H9 (cell line): ENCODE results near the gene PARP2. TPM values are rescaled to one million over a fixed set of nuclear protein-coding genes. Genes with fewer than 3 reads are reported as not detected.
A peak's percentile ranks its signal among the peaks of the same experiment; 100 is the strongest.

ENCODE experiments used
- DNase-seq: peaks from one replicate; pipeline ENCODE4 v3.0.0-alpha.2; 2017
- H2AFZ ChIP-seq: one replicate; pipeline ENCODE4 v1.6.1; 2013; ENCODE audit warnings: mild to moderate bottlenecking, low read length, control low read depth, moderate library complexity
- H2AK5ac ChIP-seq: 2 replicates; pipeline ENCODE4 v1.6.1; 2013; ENCODE audit warnings: low read length, control low read depth, mixed read lengths; ENCODE audit not compliant: insufficient read length
- H2BK120ac ChIP-seq: one replicate; pipeline ENCODE4 v1.6.1; 2013; ENCODE audit warnings: low read depth, mild to moderate bottlenecking, low read length, control low read depth, inconsistent platforms; ENCODE audit not compliant: poor library complexity, severe bottlenecking
- H2BK12ac ChIP-seq: 2 replicates; pipeline ENCODE4 v1.6.1; 2013; ENCODE audit warnings: low read length, control low read depth, mixed read lengths, low read depth; ENCODE audit not compliant: insufficient read length
- H2BK15ac ChIP-seq: 2 replicates; pipeline ENCODE4 v1.6.1; 2013; ENCODE audit warnings: low read depth, low read length, control low read depth
- H2BK20ac ChIP-seq: one replicate; pipeline ENCODE4 v1.6.1; 2013; ENCODE audit warnings: low read depth, mild to moderate bottlenecking, low read length, control low read depth, inconsistent platforms; ENCODE audit not compliant: poor library complexity, severe bottlenecking
- H2BK5ac ChIP-seq: 2 replicates; pipeline ENCODE4 v1.6.1; 2013; ENCODE audit warnings: low read length, control low read depth, mixed read lengths; ENCODE audit not compliant: insufficient read length
- H3K14ac ChIP-seq: 2 replicates; pipeline ENCODE4 v1.6.1; 2013; ENCODE audit warnings: low read length, control low read depth; ENCODE audit not compliant: insufficient read depth
- H3K18ac ChIP-seq: 2 replicates; pipeline ENCODE4 v1.6.1; 2013; ENCODE audit warnings: low read depth, mild to moderate bottlenecking, mixed read lengths, low read length, control low read depth; ENCODE audit not compliant: insufficient read length
- H3K23ac ChIP-seq: 2 replicates; pipeline ENCODE4 v1.6.1; 2013; ENCODE audit warnings: low read length, control low read depth, mixed read lengths, low read depth; ENCODE audit not compliant: insufficient read length
- H3K23me2 ChIP-seq: 2 replicates; pipeline ENCODE4 v1.6.1; 2013; ENCODE audit warnings: low read depth, mild to moderate bottlenecking, mixed read lengths, low read length, control low read depth; ENCODE audit not compliant: insufficient read length, poor library complexity, severe bottlenecking
- H3K27ac ChIP-seq: 2 replicates; pipeline ENCODE4 v1.5.1; 2013; ENCODE audit warnings: low read length, control low read depth, mixed read lengths, low read depth; ENCODE audit not compliant: insufficient read length
- H3K27me3 ChIP-seq: 2 replicates; pipeline ENCODE4 v1.6.1; 2013; ENCODE audit warnings: low read length, control low read depth, inconsistent platforms; ENCODE audit not compliant: insufficient read depth
- H3K4ac ChIP-seq: 2 replicates; pipeline ENCODE4 v1.6.1; 2013; ENCODE audit warnings: low read depth, mild to moderate bottlenecking, control low read depth, inconsistent platforms, low read length, moderate library complexity
- H3K4me1 ChIP-seq: 2 replicates; pipeline ENCODE4 v1.6.1; 2013; ENCODE audit warnings: low read length, control low read depth, inconsistent platforms; ENCODE audit not compliant: insufficient read depth
- H3K4me2 ChIP-seq: 2 replicates; pipeline ENCODE4 v1.6.1; 2013; ENCODE audit warnings: low read length, control low read depth, mixed read lengths; ENCODE audit not compliant: insufficient read length, insufficient read depth
- H3K56ac ChIP-seq: 2 replicates; pipeline ENCODE4 v1.6.1; 2013; ENCODE audit warnings: low read depth, mild to moderate bottlenecking, mixed read lengths, low read length, control low read depth; ENCODE audit not compliant: insufficient read length
- H3K79me1 ChIP-seq: 2 replicates; pipeline ENCODE4 v1.6.1; 2013; ENCODE audit warnings: low read depth, mild to moderate bottlenecking, moderate library complexity, low read length, control low read depth, inconsistent platforms; ENCODE audit not compliant: insufficient read depth, poor library complexity, severe bottlenecking
- H3K79me2 ChIP-seq: 2 replicates; pipeline ENCODE4 v1.6.1; 2013; ENCODE audit warnings: low read length, control low read depth, inconsistent platforms; ENCODE audit not compliant: insufficient read depth
- H3K9ac ChIP-seq: 2 replicates; pipeline ENCODE4 v1.6.1; 2013; ENCODE audit warnings: low read length, control low read depth, mixed read lengths; ENCODE audit not compliant: insufficient read length; ENCODE audit errors: extremely low read depth
- H3K9me3 ChIP-seq: one replicate; pipeline ENCODE4 v1.6.1; 2013; ENCODE audit warnings: low read depth, low read length, inconsistent platforms; ENCODE audit not compliant: control insufficient read depth
- H3T11ph ChIP-seq: one replicate; pipeline ENCODE4 v1.6.1; 2013; ENCODE audit warnings: mild to moderate bottlenecking, low read length, control low read depth, inconsistent platforms
- H4K20me1 ChIP-seq: one replicate; pipeline ENCODE4 v1.6.1; 2013; ENCODE audit not compliant: control insufficient read depth, insufficient read length, insufficient read depth
- H4K5ac ChIP-seq: 2 replicates; pipeline ENCODE4 v1.6.1; 2013; ENCODE audit warnings: low read depth, mild to moderate bottlenecking, mixed read lengths, low read length, control low read depth; ENCODE audit not compliant: insufficient read length
- H4K8ac ChIP-seq: replicated peaks from 2 replicates; pipeline ENCODE4 v1.6.1; 2013; ENCODE audit warnings: low read length, control low read depth, mixed read lengths, low read depth; ENCODE audit not compliant: insufficient read length
- H4K91ac ChIP-seq: 2 replicates; pipeline ENCODE4 v1.6.1; 2013; ENCODE audit warnings: low read depth, mild to moderate bottlenecking, moderate library complexity, mixed read lengths, low read length, control low read depth; ENCODE audit not compliant: insufficient read length
- H3K27ac Mint-ChIP-seq, 3 experiments: 2 replicates in 2 of 3; 3 replicates in 1 of 3; pipeline ENCODE4 v1.8.0; 2020 to 2021; ENCODE audit warnings: mixed read lengths in 3 of 3, mild to moderate bottlenecking in 1 of 3, moderate library complexity in 1 of 3
- H3K27me3 Mint-ChIP-seq: 2 replicates; pipeline ENCODE4 v1.8.0; 2021; ENCODE audit warnings: low read depth, mild to moderate bottlenecking, moderate library complexity, mixed read lengths
- H3K36me3 Mint-ChIP-seq, 3 experiments: 2 replicates in 2 of 3; 3 replicates in 1 of 3; pipeline ENCODE4 v1.8.0; 2020 to 2021; ENCODE audit warnings: low read depth in 3 of 3, mixed read lengths in 3 of 3; ENCODE audit not compliant: insufficient read depth in 1 of 3
- H3K4me1 Mint-ChIP-seq, 2 experiments: 2 replicates each; pipeline ENCODE4 v1.8.0; 2020; ENCODE audit warnings: mixed read lengths in 2 of 2
- H3K4me3 Mint-ChIP-seq, 2 experiments: 2 replicates in 1 of 2; 3 replicates in 1 of 2; pipeline ENCODE4 v1.8.0; 2020 to 2021; ENCODE audit warnings: mild to moderate bottlenecking in 2 of 2, mixed read lengths in 2 of 2, moderate library complexity in 1 of 2
- H3K9me3 Mint-ChIP-seq, 2 experiments: 2 replicates in 1 of 2; 3 replicates in 1 of 2; pipeline ENCODE4 v1.8.0; 2020; ENCODE audit warnings: mild to moderate bottlenecking in 2 of 2, mixed read lengths in 2 of 2, moderate library complexity in 1 of 2
- WGBS: extraction: QIAGEN DNeasy Blood & Tissue Kit; methylation state at CpG from one replicate; pipeline ENCODE4 v1.1.7; 2013; ENCODE audit warnings: missing lambda C conversion rate, low lambda C conversion rate, mixed read lengths; ENCODE audit not compliant: insufficient read length; ENCODE audit errors: extremely low coverage; 5-methylcytosine and 5-hydroxymethylcytosine counted together
- total RNA-seq: library from RNA; stranded (reverse); gene quantifications from 2 replicates; pipeline ENCODE4 v1.2.1, GENCODE V29; 2021
- TF ChIP-seq, protein P1 (sequence below): fragments of 200-600 bp; sonication (generic); conservative IDR thresholded peaks from 3 replicates; pipeline ENCODE4 v1.8.0; 2021; ENCODE audit warnings: antibody characterized with exemption, mild to moderate bottlenecking

The PARP2 gene
- total RNA-seq, 1 experiment from 2014 or later: 25.4 TPM

DNA sequence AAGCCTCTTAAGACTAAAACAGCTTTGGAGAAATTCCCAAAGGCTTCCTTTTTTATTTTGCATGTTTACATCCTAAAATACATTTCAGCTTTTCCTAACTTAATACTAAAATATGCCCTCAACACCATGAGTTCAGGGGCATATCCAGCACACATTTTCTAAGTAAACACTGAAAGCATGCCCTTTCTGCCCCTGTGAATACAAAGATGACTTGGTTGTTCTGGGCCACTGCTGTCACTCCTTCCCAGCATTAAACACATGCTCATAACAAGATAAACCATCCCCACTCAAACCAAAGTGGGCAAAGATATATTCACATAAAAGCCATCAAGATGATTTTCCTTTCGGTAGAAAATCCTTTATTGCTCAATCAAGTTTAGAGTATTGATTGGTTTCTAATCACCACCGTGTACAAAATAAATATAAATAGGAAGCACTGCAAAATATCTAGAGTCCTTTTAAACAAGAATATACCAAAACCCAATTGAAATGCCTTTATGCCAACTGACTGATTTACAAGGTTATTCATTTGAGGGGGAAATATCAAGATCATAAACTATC, 12.3 kb upstream of the PARP2 start:
- peaks cover 41% of the 10 kb centered on the region for H3K79me2 ChIP-seq
- no peak overlapping the region for H2BK5ac ChIP-seq
- H3K4me2 ChIP-seq: peak overlapping the region; percentile 84
- no peak overlapping the region for H2AFZ ChIP-seq
- no peak overlapping the region for H2BK120ac ChIP-seq
- no peak overlapping the region for H2AK5ac ChIP-seq
- H4K8ac ChIP-seq: no peak overlapping the region
- no peak overlapping the region for H3K18ac ChIP-seq
- TF ChIP-seq, protein P1, sequence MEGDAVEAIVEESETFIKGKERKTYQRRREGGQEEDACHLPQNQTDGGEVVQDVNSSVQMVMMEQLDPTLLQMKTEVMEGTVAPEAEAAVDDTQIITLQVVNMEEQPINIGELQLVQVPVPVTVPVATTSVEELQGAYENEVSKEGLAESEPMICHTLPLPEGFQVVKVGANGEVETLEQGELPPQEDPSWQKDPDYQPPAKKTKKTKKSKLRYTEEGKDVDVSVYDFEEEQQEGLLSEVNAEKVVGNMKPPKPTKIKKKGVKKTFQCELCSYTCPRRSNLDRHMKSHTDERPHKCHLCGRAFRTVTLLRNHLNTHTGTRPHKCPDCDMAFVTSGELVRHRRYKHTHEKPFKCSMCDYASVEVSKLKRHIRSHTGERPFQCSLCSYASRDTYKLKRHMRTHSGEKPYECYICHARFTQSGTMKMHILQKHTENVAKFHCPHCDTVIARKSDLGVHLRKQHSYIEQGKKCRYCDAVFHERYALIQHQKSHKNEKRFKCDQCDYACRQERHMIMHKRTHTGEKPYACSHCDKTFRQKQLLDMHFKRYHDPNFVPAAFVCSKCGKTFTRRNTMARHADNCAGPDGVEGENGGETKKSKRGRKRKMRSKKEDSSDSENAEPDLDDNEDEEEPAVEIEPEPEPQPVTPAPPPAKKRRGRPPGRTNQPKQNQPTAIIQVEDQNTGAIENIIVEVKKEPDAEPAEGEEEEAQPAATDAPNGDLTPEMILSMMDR: no peak
- H4K91ac ChIP-seq: no peak overlapping the region
- H2BK15ac ChIP-seq: no peak overlapping the region
- peaks cover 6% of the 10 kb centered on the region for H3K4me1 ChIP-seq
- no peak overlapping the region for H3K14ac ChIP-seq
- H3K4me3 Mint-ChIP-seq: peak overlapping the region; percentile 77 to 95
- H3K27ac Mint-ChIP-seq: peak overlapping the region; percentile 14 to 88 (median 86); a peak in 6 of 7 replicates
- no peaks in the 10 kb centered on the region for H4K20me1 ChIP-seq
- no peak overlapping the region for H3T11ph ChIP-seq
- no peak overlapping the region for H3K27ac ChIP-seq
- peaks cover 36 to 37% of the 10 kb centered on the region in 2 experiments for H3K4me1 Mint-ChIP-seq
- H3K4ac ChIP-seq: no peak overlapping the region
- peaks cover 0 to 3% of the 10 kb centered on the region in 2 experiments; a peak in 1 of 5 replicates for H3K9me3 Mint-ChIP-seq
- no peak overlapping the region for H3K56ac ChIP-seq
- no peak for DNase-seq
- no peaks in the 10 kb centered on the region for H3K27me3 ChIP-seq
- H3K9me3 ChIP-seq: no peaks in the 10 kb centered on the region
- no peak overlapping the region for H3K23ac ChIP-seq
- peak overlapping the region; percentile 42 for H3K9ac ChIP-seq
- H3K23me2 ChIP-seq: peaks cover 6% of the 10 kb centered on the region
- H2BK20ac ChIP-seq: no peak overlapping the region
- WGBS: no CpG with 5 or more reads among the region's 2 CpGs
- no peaks in the 10 kb centered on the region for H3K27me3 Mint-ChIP-seq
- no peak overlapping the region for H4K5ac ChIP-seq
- H2BK12ac ChIP-seq: no peak overlapping the region
- no peaks in the 10 kb centered on the region for H3K79me1 ChIP-seq
- H3K36me3 Mint-ChIP-seq: peaks cover 23 to 58% (median 47%) of the 10 kb centered on the region in 3 experiments; a peak in 6 of 7 replicates
